Caco-2 (cell line): ENCODE results near the gene BCAS3. TPM values are rescaled to one million over a fixed set of nuclear protein-coding genes. Genes with fewer than 3 reads are reported as not detected.

Source experiments
- BruUV-seq: library from RNA; stranded (reverse); fragments of 400-500 nt; replicated peaks from 2 replicates; lab custom pipeline; 2021; lab: Mats Ljungman, UMichigan
- CTCF ChIA-PET: fragments of 300-600 bp; sonication (Branson Sonifier 250); formaldehyde crosslinking; loops from one replicate; lab custom pipeline; 2022; ENCODE audit warnings: antibody characterized with exemption; lab: Charles Lee
- POLR2A ChIA-PET: fragments of 300-600 bp; sonication (Branson Sonifier 250); formaldehyde crosslinking; loops from one replicate; lab custom pipeline; 2022; ENCODE audit warnings: antibody characterized with exemption; lab: Charles Lee
- DNase-seq, 2 experiments: peaks; one replicate each; pipeline versions ENCODE4 v3.0.0 to v3.0.0-alpha.2; 2020 to 2022
- H3K27me3 ChIP-seq: replicated peaks from 2 replicates; pipeline ENCODE4 v1.6.0; 2011; ENCODE audit warnings: low read length; ENCODE audit not compliant: control insufficient read depth, insufficient read depth
- H3K36me3 ChIP-seq: 2 replicates; pipeline ENCODE4 v1.5.1; 2011; ENCODE audit warnings: low read length; ENCODE audit not compliant: control insufficient read depth, insufficient read depth
- H3K4me1 ChIP-seq: fragments of 250-450 bp; sonication (Bioruptor Pico); 2 replicates; pipeline ENCODE4 v1.5.1; 2020; ENCODE audit warnings: mild to moderate bottlenecking
- H3K4me3 ChIP-seq: 2 replicates; pipeline ENCODE4 v1.5.1; 2011; ENCODE audit warnings: low read depth, mild to moderate bottlenecking, control low read depth, low read length
- H3K9me3 ChIP-seq: fragments of 250-450 bp; sonication (Bioruptor Pico); 2 replicates; pipeline ENCODE4 v1.5.1; 2020; ENCODE audit warnings: mild to moderate bottlenecking, moderate library complexity
- H3K27ac Mint-ChIP-seq: one replicate; pipeline ENCODE4 v1.8.0; 2022; ENCODE audit warnings: mixed read lengths; ENCODE audit not compliant: unreplicated experiment
- H3K27me3 Mint-ChIP-seq: one replicate; pipeline ENCODE4 v1.8.0; 2022; ENCODE audit warnings: mixed read lengths; ENCODE audit not compliant: insufficient read depth, unreplicated experiment
- H3K36me3 Mint-ChIP-seq: one replicate; pipeline ENCODE4 v1.8.0; 2022; ENCODE audit warnings: mild to moderate bottlenecking, mixed read lengths; ENCODE audit not compliant: insufficient read depth, unreplicated experiment
- H3K4me1 Mint-ChIP-seq: one replicate; pipeline ENCODE4 v1.8.0; 2022; ENCODE audit warnings: low read depth, mixed read lengths; ENCODE audit not compliant: unreplicated experiment
- H3K4me3 Mint-ChIP-seq: one replicate; pipeline ENCODE4 v1.8.0; 2022; ENCODE audit warnings: mild to moderate bottlenecking, moderate library complexity, mixed read lengths; ENCODE audit not compliant: unreplicated experiment
- H3K9me3 Mint-ChIP-seq: one replicate; pipeline ENCODE4 v1.8.0; 2022; ENCODE audit warnings: mixed read lengths; ENCODE audit not compliant: unreplicated experiment
- CTCF ChIP-seq, 2 experiments: fragments of 200-600 bp in 1 of 2; IDR thresholded peaks; 1 replicate in 1 of 2; 2 replicates in 1 of 2; pipeline versions ENCODE4 v1.5.1 to v1.8.0; 2011 to 2022; ENCODE audit warnings: antibody characterized with exemption in 1 of 2, control low read depth in 1 of 2, inconsistent platforms in 1 of 2, low read depth in 1 of 2, low read length in 1 of 2, mild to moderate bottlenecking in 1 of 2, moderate library complexity in 1 of 2; ENCODE audit not compliant: insufficient read depth in 1 of 2, severe bottlenecking in 1 of 2, unreplicated experiment in 1 of 2
- intact Hi-C: fragments of 100-400 bp; cut with micrococcal nuclease; formaldehyde crosslinking; loops from one replicate; pipeline ENCODE4 v1.10.0; 2022; ENCODE audit not compliant: unreplicated experiment
- total RNA-seq: library from RNA; stranded (reverse); gene quantifications from 2 replicates; pipeline ENCODE4 v1.2.3, GENCODE V29; 2022

Gene BCAS3
- total RNA-seq, 1 experiment from 2014 or later = 44.1 TPM

GRCh38 chr17:61155590-61156237, 478.1 kb downstream of the BCAS3 start:
- H3K4me1 ChIP-seq = peaks cover 25% of the 10 kb centered on the region
- no peak for TF ChIP-seq CTCF (IDR thresholded peaks at IDR 0.05; ENCODE audit: insufficient read depth in 1 of 2, low read depth in 1 of 2, low read length in 1 of 2, severe bottlenecking in 1 of 2, unreplicated experiment in 1 of 2)
- H3K27me3 Mint-ChIP-seq = no peaks in the 10 kb centered on the region
- no peaks in the 10 kb centered on the region for H3K9me3 ChIP-seq
- no peak overlapping the region for H3K4me3 ChIP-seq
- intact Hi-C loops = loop anchor here (10.0 kb wide), 1 partner anchor 79 kb away; no protein-coding TSS in a partner anchor
- ChIA-PET CTCF (interaction anchor here (0.6 kb wide), 1 partner anchor 463 kb away, joined by 5 read pairs; no protein-coding TSS in a partner anchor), POLR2A (interaction anchor here (0.6 kb wide), 1 partner anchor 312 kb away, joined by 4 read pairs; no protein-coding TSS in a partner anchor)
- H3K27me3 ChIP-seq = no peaks in the 10 kb centered on the region
- no peaks in the 10 kb centered on the region for H3K36me3 Mint-ChIP-seq
- H3K4me3 Mint-ChIP-seq = no peak overlapping the region
- no peaks in the 10 kb centered on the region for H3K36me3 ChIP-seq
- BruUV-seq = no TSS peak
- H3K27ac Mint-ChIP-seq = peak overlapping the region; percentile 63
- no peaks in the 10 kb centered on the region for H3K9me3 Mint-ChIP-seq
- H3K4me1 Mint-ChIP-seq = peaks cover 37% of the 10 kb centered on the region
- no peak for DNase-seq

GRCh38 chr17:61157246-61157886, 479.7 kb downstream of the BCAS3 start:
- Histone ChIP-seq H3K4me1 (peaks cover 25% of the 10 kb centered on the region), H3K9me3 (no peaks in the 10 kb centered on the region), H3K27me3 (no peaks in the 10 kb centered on the region), H3K36me3 (no peaks in the 10 kb centered on the region), H3K4me3 (no peak overlapping the region)
- ChIA-PET POLR2A (no interaction called here), CTCF (no interaction called here)
- Mint-ChIP-seq H3K4me1 (peaks cover 34% of the 10 kb centered on the region), H3K27me3 (no peaks in the 10 kb centered on the region), H3K9me3 (no peaks in the 10 kb centered on the region), H3K4me3 (no peak overlapping the region), H3K27ac (no peak overlapping the region), H3K36me3 (no peaks in the 10 kb centered on the region)
- intact Hi-C loops = loop anchor here (10.0 kb wide), 1 partner anchor 77 kb away; no protein-coding TSS in a partner anchor
- no peak for DNase-seq
- no peak for TF ChIP-seq CTCF (IDR thresholded peaks at IDR 0.05; ENCODE audit: insufficient read depth in 1 of 2, low read depth in 1 of 2, low read length in 1 of 2, severe bottlenecking in 1 of 2, unreplicated experiment in 1 of 2)
- no TSS peak for BruUV-seq

GRCh38 chr17:61158376-61158775, 480.7 kb downstream of the BCAS3 start:
- Mint-ChIP-seq H3K36me3 (no peaks in the 10 kb centered on the region), H3K9me3 (no peaks in the 10 kb centered on the region), H3K4me1 (peaks cover 34% of the 10 kb centered on the region), H3K27me3 (no peaks in the 10 kb centered on the region), H3K4me3 (no peak overlapping the region), H3K27ac (no peak overlapping the region)
- H3K9me3 ChIP-seq = no peaks in the 10 kb centered on the region
- no peaks in the 10 kb centered on the region for H3K36me3 ChIP-seq
- no peaks in the 10 kb centered on the region for H3K27me3 ChIP-seq
- intact Hi-C loops = loop anchor here (10.0 kb wide), 1 partner anchor 76 kb away; no protein-coding TSS in a partner anchor
- H3K4me1 ChIP-seq = peaks cover 25% of the 10 kb centered on the region
- TF ChIP-seq CTCF (IDR thresholded peaks at IDR 0.05; ENCODE audit: insufficient read depth in 1 of 2, low read depth in 1 of 2, low read length in 1 of 2, severe bottlenecking in 1 of 2, unreplicated experiment in 1 of 2) = no peak
- ChIA-PET CTCF (no interaction called here), POLR2A (no interaction called here)
- BruUV-seq = no TSS peak
- DNase-seq = no peak
- H3K4me3 ChIP-seq = no peak overlapping the region
